GM12878 (cell line): ENCODE data around the gene SIPA1. TPM values are rescaled to one million over a fixed set of nuclear protein-coding genes. Genes with fewer than 3 reads are reported as not detected.
A peak's percentile ranks its signal among the peaks of the same experiment; 100 is the strongest.

Source experiments
- ATAC-seq: fragments of 200-7000 bp; cut with Tn5 transposase; 3 replicates; pipeline ENCODE4 v1.9.1; 2020; ENCODE audit warnings: mild to moderate bottlenecking, moderate library complexity
- BruUV-seq: library from RNA; stranded (reverse); fragments of 400-500 nt; replicated peaks from 2 replicates; lab custom pipeline; 2021; lab: Mats Ljungman, UMichigan
- CTCF ChIA-PET: fragments of 300-600 bp; sonication (Branson Sonifier 250); formaldehyde crosslinking; extraction: SDS; loops from one replicate; lab custom pipeline; 2021; ENCODE audit warnings: inconsistent platforms; lab: Yijun Ruan, JAX
- POLR2A ChIA-PET: fragments of 350-600 bp; formaldehyde crosslinking; extraction: SDS; loops from one replicate; lab custom pipeline; 2021; ENCODE audit warnings: inconsistent platforms; lab: Charles Lee
- RAD21 ChIA-PET: fragments of 300-600 bp; sonication (Branson Sonifier 250); formaldehyde crosslinking; loops from one replicate; lab custom pipeline; 2023; ENCODE audit warnings: antibody characterized with exemption; ENCODE audit not compliant: unreplicated experiment; lab: Charles Lee
- SMC1A ChIA-PET: fragments of 300-600 bp; sonication (Branson Sonifier 250); formaldehyde crosslinking; loops from one replicate; lab custom pipeline; 2023; ENCODE audit not compliant: unreplicated experiment, uncharacterized antibody; lab: Charles Lee
- DNase-seq: peaks from one replicate; pipeline ENCODE4 v3.0.0-alpha.2; 2011; ENCODE audit warnings: low read depth, low spot score
- FAIRE-seq: peaks from 3 replicates; lab custom pipeline; 2011; peaks lifted over from hg19 to GRCh38; lab: Jason Lieb, UNC
- H2AFZ ChIP-seq: 2 replicates; pipeline ENCODE4 v1.6.0; 2011; ENCODE audit warnings: low read depth, low read length, control low read depth; ENCODE audit not compliant: control insufficient read depth
- H3K27ac ChIP-seq: 2 replicates; pipeline ENCODE4 v1.5.1; 2011; ENCODE audit warnings: control low read depth; ENCODE audit not compliant: control insufficient read depth, insufficient read depth
- H3K27me3 ChIP-seq, 2 experiments: replicated peaks in 1 of 2; 2 replicates each; pipeline versions ENCODE4 v1.6.0 to v1.6.1; 2011; ENCODE audit warnings: low read length in 1 of 2; ENCODE audit not compliant: control insufficient read depth in 2 of 2, insufficient read depth in 2 of 2
- H3K36me3 ChIP-seq, 2 experiments: 2 replicates each; pipeline ENCODE4 v1.5.1; 2011; ENCODE audit warnings: low read length in 1 of 2; ENCODE audit not compliant: control insufficient read depth in 2 of 2, insufficient read depth in 2 of 2
- H3K4me1 ChIP-seq: 2 replicates; pipeline ENCODE4 v1.6.1; 2011; ENCODE audit warnings: mild to moderate bottlenecking, low read length, moderate library complexity, mixed read lengths; ENCODE audit not compliant: control insufficient read depth, insufficient read depth
- H3K4me2 ChIP-seq: 2 replicates; pipeline ENCODE4 v1.6.0; 2011; ENCODE audit warnings: control low read depth; ENCODE audit not compliant: control insufficient read depth, insufficient read depth
- H3K4me3 ChIP-seq: fragments of 200-600 bp; sonication (generic); 2 replicates; pipeline ENCODE4 v1.5.1; 2016
- H3K79me2 ChIP-seq: 2 replicates; pipeline ENCODE4 v1.6.0; 2011; ENCODE audit warnings: low read length; ENCODE audit not compliant: control insufficient read depth, insufficient read depth
- H3K9ac ChIP-seq: 2 replicates; pipeline ENCODE4 v1.8.0; 2011; ENCODE audit warnings: low read length, control low read depth, mixed read lengths; ENCODE audit not compliant: control insufficient read depth, insufficient read depth
- H3K9me3 ChIP-seq: replicated peaks from 3 replicates; pipeline ENCODE4 v1.5.1; 2011; ENCODE audit warnings: mild to moderate bottlenecking, low read length; ENCODE audit not compliant: control insufficient read depth, insufficient read depth
- H4K20me1 ChIP-seq: 2 replicates; pipeline ENCODE4 v1.6.0; 2011; ENCODE audit not compliant: control insufficient read depth, insufficient read depth
- BCL3 ChIP-seq: IDR thresholded peaks from 2 replicates; pipeline ENCODE4 v1.6.1; 2011; ENCODE audit warnings: borderline replicate concordance, low read depth, mild to moderate bottlenecking, moderate library complexity, low read length; ENCODE audit not compliant: insufficient read depth, poor library complexity, severe bottlenecking
- CHD2 ChIP-seq: IDR thresholded peaks from 2 replicates; pipeline ENCODE4 v1.6.1; 2011; ENCODE audit warnings: low read depth, low read length, improper control_type of control experiment, borderline replicate concordance
- CHD4 ChIP-seq: fragments of 200-600 bp; sonication (generic); IDR thresholded peaks from 2 replicates; pipeline ENCODE4 v1.6.1; 2016; ENCODE audit warnings: mild to moderate bottlenecking
- EP300 ChIP-seq, 2 experiments: fragments of 150-350 bp in 1 of 2; IDR thresholded peaks; 2 replicates each; pipeline ENCODE4 v1.6.1; 2011 to 2012; ENCODE audit warnings: low read depth in 2 of 2, low read length in 2 of 2, borderline replicate concordance in 1 of 2, improper control_type of control experiment in 1 of 2, inconsistent platforms in 1 of 2; ENCODE audit not compliant: control insufficient read depth in 1 of 2
- POLR2AphosphoS2 ChIP-seq: IDR thresholded peaks from 2 replicates; pipeline ENCODE4 v1.6.1; 2011; ENCODE audit warnings: low read depth, mild to moderate bottlenecking, low read length, improper control_type of control experiment, moderate library complexity
- SPI1 ChIP-seq: IDR thresholded peaks from 2 replicates; pipeline ENCODE4 v1.6.1; 2011; ENCODE audit warnings: low read depth, mild to moderate bottlenecking, low read length, moderate library complexity, borderline replicate concordance; ENCODE audit not compliant: insufficient read depth
- USF2 ChIP-seq: IDR thresholded peaks from 2 replicates; pipeline ENCODE4 v1.6.1; 2011; ENCODE audit warnings: low read depth, low read length, improper control_type of control experiment, borderline replicate concordance
- WGBS: methylation state at CpG from one replicate; pipeline ENCODE4 v1.1.6; 2016; ENCODE audit warnings: low lambda C conversion rate; ENCODE audit not compliant: insufficient replicate concordance, insufficient coverage; ENCODE audit errors: missing lambda C conversion rate; 5-methylcytosine and 5-hydroxymethylcytosine counted together
- in situ Hi-C: fragments of 300-500 bp; cut with MboI; formaldehyde crosslinking; loops from 9 replicates; pipeline ENCODE4 v1.14.3; 2018; ENCODE audit warnings: mixed read lengths
- intact Hi-C: fragments of 100-400 bp; cut with micrococcal nuclease; formaldehyde crosslinking; loops from one replicate; pipeline ENCODE4 v1.14.2; 2022; ENCODE audit not compliant: unreplicated experiment
- polyA plus RNA-seq, 11 experiments: library from polyadenylated mRNA; depleted of rRNA in 4 of 11; unstranded in 6 of 11; stranded (reverse) in 5 of 11; fragments of >200 nt; fragmentation: Nextera tagmentation in 4 of 11; fragmentation: Illumina TruSeq in 1 of 11; extraction: Ambion mirVana in 4 of 11; extraction: Trizol in 1 of 11; gene quantifications; 1 replicate in 1 of 11; 2 replicates in 10 of 11; pipeline versions ENCODE4 v1.2.1 to v1.2.3, GENCODE V29; 2011 to 2016; ENCODE audit warnings: inconsistent platforms in 2 of 11, missing spikeins in 2 of 11, low read depth in 1 of 11
- total RNA-seq, 4 experiments: library from RNA; depleted of rRNA in 3 of 4; stranded (reverse); fragments of >200 nt in 3 of 4; fragmentation: Illumina TruSeq in 1 of 4; extraction: Trizol in 1 of 4; gene quantifications; 2 replicates each; pipeline versions ENCODE4 v1.2.1 to v1.2.3, GENCODE V29; 2013 to 2021

Gene SIPA1
- total and polyA plus RNA-seq, 10 of the 15 experiments (the other 5 are each of a cell fraction or from before 2014, with no cell fraction given) = 1.0 to 139 (median 33.4) TPM

GRCh38 chr11:65645710-65646109, 7.8 kb downstream of the SIPA1 start (continued):
- TF ChIP-seq USF2 (no peak), EP300 (IDR thresholded peaks at IDR 0.05; ENCODE audit: borderline replicate concordance in 1 of 2, control insufficient read depth in 1 of 2, low read depth in 2 of 2, low read length in 2 of 2) (no peak)

GRCh38 chr11:65646288-65646957, 8.5 kb downstream of the SIPA1 start:
- TF ChIP-seq POLR2AphosphoS2 = peak; percentile 64; the same call in 1 of the 2 replicates
- no peak for TF ChIP-seq BCL3
- TF ChIP-seq CHD4 = no peak
- no peak for TF ChIP-seq CHD2
- no peak for TF ChIP-seq SPI1
- TF ChIP-seq, all 136 proteins: peak for 1
- no peak overlapping the region for H3K9ac ChIP-seq
- CTCF ChIA-PET = no interaction called here

More at GRCh38 chr11:65646288-65646957, 8.5 kb downstream of the SIPA1 start:
- Histone ChIP-seq H3K4me2 (no peak overlapping the region), H3K4me1 (peaks cover 11% of the 10 kb centered on the region), H3K79me2 (peaks cover 11% of the 10 kb centered on the region), H3K9me3 (no peaks in the 10 kb centered on the region), H3K36me3 (peaks cover 16 to 44% of the 10 kb centered on the region in 2 experiments), H2AFZ (no peak overlapping the region), H3K27ac (no peak overlapping the region), H3K27me3 (no peaks in the 10 kb centered on the region), H3K4me3 (no peak overlapping the region), H4K20me1 (no peaks in the 10 kb centered on the region)
- ATAC-seq (no peak), DNase-seq (no peak), FAIRE-seq (no peak)
- POLR2A ChIA-PET = interaction anchor here (1.1 kb wide), 1 partner anchor 30 kb away, joined by 4 read pairs; no protein-coding TSS in a partner anchor
- over 99% methylated on average over 56 of the region's 68 CpGs for WGBS
- SMC1A ChIA-PET = no interaction called here
- BruUV-seq = no TSS peak
- intact Hi-C loops (no loop called here), in situ Hi-C loops (no loop called here)
- RAD21 ChIA-PET = no interaction called here
